GM03348 (cell line): Measurements from ENCODE around the gene POLDIP3.
"Not testable (repeated sequence)": the region's sequence is repeated elsewhere in the genome, so short reads cannot be mapped to it uniquely, and the experiment has no call there.

Experiments used
- DNase-seq: peaks from one replicate; pipeline ENCODE4 v3.0.0; 2012; ENCODE audit warnings: low spot score

The POLDIP3 gene

DNA sequence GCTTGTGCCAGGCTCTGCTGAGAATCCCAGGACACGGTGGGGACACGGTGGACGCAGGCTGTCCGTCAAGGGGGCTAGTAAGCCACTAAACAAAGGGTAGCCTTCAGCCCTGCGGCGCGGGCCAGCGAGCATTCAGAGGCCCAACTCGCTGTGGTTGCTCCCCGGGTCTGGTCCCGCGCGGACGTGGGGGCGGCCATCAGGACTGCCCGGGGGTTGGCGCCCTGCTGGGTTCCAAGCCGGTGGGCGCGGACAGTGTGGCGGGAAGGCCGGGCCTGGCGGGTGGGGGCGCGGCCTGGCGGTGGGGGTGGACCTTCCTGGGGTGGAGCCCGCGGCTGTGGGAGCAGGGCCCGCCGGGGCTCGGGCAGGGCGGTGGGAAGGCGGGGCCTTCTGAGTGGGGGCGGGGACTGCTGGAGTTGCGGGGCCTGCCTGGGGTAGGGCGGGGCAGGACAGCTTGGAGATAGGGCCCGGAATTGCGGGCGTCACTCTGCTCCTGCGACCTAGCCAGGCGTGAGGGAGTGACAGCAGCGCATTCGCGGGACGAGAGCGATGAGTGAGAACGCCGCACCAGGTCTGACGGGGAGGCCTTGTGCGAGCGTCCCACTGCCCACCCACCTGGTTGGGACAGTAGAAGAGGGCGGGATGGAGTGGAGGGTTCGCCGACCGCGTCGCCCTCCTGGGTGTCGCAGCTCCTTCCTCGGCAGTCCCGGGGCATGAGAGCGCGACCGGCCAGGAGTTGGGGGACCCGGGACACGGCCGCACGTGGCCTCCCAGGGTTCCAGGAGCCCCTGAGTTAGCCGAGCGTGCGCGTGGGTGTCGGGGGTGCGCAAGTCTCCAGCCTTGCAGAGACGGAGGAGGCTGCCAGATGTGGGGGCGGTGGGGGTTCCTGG is 61.0 kb downstream of the POLDIP3 start, which contains the start of gene SERHL2:
TSS of gene SERHL2 (plus strand) at position 482 of the 887 bp plus-strand sequence. CDS start at position 547, 65 bp downstream.
- DNase-seq = peak; percentile 100

DNA sequence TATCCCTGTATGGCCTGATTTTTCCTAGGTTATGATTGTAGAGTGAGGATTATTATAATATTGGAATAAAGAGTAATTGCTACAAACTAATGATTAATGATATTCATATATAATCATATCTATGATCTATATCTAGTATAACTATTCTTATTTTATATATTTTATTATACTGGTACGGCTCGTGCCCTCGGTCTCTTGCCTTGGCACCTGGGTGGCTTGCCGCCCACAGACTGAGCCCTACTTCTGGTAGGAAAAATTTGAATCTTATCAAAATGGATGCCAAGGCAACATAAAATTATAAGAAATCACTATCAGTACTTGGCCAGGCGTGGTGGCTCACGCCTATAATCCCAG is 62.4 kb downstream of the POLDIP3 start:
- not testable (repeated sequence) for DNase-seq

DNA sequence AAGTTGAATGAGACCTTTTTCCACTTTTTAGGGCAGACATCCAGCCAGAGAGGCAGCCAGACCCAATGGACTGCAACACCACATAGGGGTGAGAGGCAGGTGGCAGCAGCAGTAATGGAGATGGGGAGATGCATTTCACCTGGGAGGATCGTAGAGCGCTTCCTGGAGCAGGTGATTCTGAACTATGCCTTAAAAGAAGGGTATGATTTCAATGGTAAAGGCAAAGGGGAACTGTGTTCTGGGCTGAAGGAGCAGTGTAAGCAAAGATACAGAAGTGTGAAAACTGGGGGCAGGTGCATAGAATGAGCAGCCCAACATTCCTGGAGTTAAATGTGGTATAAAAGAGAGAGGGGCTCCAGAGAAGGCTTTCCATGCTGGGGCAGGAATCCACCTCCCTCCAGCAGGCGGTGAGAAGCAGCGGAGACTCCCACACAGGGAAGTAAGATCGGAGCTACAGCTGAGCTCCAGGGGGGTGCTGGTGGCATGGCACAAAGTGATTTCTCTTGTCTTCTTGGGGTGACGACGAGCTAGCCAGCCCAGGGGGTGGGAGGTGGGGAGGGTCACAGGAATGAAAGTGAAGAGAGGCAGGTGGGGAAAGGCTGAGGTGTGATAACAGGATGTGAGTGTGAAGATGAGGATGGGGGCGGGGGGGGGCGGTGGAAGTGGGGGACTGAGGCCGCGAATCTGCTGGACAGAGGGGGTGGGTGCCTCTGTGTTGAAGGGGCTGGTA is 65.2 kb downstream of the POLDIP3 start:
- DNase-seq = no peak

GRCh38 chr22:42548597-42549330 is 65.9 kb downstream of the POLDIP3 start:
- DNase-seq = no peak

- not testable (repeated sequence) for DNase-seq
These were observed 66.6 kb downstream of the POLDIP3 start for GRCh38 chr22:42548126-42548525.

DNA sequence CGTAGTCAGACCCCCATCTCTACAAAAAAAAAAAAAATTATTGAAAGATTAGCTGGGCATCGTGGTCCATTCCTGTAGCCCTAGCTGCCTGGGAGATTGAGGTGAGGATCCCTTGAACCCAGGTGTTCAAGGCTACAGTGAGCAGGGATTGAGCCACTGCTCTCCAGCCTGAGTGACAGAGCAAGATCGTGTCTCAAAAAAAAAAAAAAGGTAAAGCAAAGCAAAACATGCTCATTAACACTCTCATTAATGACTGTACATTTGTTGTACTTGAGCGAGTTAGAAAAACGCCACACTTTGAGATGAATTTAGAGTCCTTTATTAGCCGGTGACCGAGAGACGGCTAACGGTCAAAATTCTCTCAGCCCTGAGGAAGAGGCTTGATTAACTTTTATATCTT is 67.1 kb downstream of the POLDIP3 start:
- DNase-seq = no peak

DNA sequence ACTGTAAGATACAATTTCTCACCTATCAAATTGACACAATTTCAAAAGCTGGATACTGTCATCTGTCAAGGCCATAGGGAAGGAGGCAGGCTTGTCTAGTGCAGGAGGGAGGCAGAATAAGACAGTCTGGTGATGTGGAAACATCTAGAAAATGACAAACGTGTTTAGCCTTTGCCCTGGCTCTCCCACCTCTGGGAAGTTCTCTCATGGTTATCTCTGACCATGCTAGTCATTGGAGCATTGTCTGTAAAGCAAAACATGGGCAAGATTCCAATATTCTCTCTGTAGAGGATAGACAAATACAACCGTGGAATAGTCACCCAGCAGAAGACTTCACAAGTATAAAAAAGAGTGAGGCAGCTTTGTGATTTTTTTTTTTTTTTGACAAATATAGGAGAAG is 70.0 kb downstream of the POLDIP3 start:
- DNase-seq = no peak

DNA sequence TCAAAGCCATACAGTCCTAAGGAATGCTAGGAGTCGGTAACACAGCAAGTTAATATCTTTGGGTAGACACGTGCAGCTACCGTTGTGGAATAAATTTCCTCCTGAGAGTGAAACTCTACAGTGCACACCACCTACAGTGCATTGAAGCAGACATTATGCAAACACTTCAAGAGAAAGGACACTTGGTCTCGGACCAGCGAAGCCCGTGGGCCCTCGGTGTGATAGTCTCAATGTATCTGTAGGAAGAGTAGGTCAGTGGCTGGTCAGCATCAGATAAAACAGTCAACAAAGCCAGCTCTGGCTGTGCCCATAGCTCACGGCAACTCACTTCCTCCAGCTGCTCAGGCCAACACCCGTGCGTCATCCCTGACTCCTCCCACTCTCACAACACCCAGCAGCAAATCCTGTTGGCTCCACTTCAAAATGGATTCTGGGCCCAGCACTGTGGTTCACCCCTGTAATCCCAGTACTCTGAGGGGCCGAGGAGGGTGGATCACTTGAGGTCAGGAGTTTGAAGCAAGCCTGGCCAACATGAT is 75.4 kb downstream of the POLDIP3 start:
- DNase-seq = not testable (repeated sequence)

DNA sequence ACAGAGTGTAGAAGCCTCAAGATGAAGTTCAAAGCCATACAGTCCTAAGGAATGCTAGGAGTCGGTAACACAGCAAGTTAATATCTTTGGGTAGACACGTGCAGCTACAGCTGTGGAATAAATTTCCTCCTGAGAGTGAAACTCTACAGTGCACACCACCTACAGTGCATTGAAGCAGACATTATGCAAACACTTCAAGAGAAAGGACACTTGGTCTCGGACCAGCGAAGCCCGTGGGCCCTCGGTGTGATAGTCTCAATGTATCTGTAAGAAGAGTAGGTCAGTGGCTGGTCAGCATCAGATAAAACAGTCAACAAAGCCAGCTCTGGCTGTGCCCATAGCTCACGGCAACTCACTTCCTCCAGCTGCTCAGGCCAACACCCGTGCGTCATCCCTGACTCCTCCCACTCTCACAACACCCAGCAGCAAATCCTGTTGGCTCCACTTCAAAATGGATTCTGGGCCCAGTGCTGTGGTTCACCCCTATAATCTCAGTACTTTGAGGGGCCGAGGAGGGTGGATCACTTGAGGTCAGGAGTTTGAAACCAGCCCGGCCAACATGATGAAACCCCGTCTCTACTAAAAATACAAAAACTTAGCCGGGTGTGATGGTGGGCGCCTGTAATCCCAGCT is 77.4 kb downstream of the POLDIP3 start:
- DNase-seq = not testable (repeated sequence)

GRCh38 chr22:42536634-42537033 is 78.0 kb downstream of the POLDIP3 start:
- DNase-seq = not testable (repeated sequence)

DNA sequence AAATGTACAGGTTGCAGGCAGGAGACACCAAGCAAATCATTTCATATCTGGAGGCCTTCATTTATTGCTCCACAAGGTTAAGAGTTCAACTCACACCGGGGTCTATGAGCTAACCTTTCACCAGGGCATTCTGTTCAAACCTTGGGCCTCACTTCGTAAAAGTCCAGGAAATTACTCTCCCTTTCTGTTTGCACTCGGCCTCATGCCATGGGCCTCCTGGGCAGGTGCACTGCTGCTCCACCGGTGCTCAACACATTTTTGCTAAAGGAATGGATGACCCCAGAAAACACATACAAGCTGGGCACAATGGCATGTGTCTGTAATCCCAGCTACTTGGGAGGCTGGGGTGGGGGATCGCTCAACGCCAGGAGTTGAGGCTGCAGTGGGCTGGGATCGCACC is 78.5 kb downstream of the POLDIP3 start:
- no peak for DNase-seq

- DNase-seq = not testable (repeated sequence)
These were observed 79.5 kb downstream of the POLDIP3 start for GRCh38 chr22:42535082-42535731.
